SU-DHL-6 (cell line): ENCODE measurements around the gene ANTXRL.
"Not testable (repeated sequence)": the region's sequence is repeated elsewhere in the genome, so short reads cannot be mapped to it uniquely, and the experiment has no call there.

Source experiments
- H2AFZ ChIP-seq: fragments of 200-600 bp; sonication (generic); 2 replicates; pipeline ENCODE4 v1.6.1; 2014; ENCODE audit warnings: low read depth, mild to moderate bottlenecking, moderate library complexity, mixed read lengths, antibody characterized with exemption, low read length; ENCODE audit not compliant: severe bottlenecking
- H3F3A ChIP-seq: fragments of 200-600 bp; shearing (Covaris generic); 2 replicates; pipeline ENCODE4 v1.6.0; 2016; ENCODE audit warnings: antibody characterized with exemption, mild to moderate bottlenecking; ENCODE audit not compliant: insufficient read depth
- H3K27ac ChIP-seq: fragments of 200-600 bp; sonication (generic); 2 replicates; pipeline ENCODE4 v1.5.1; 2016; ENCODE audit warnings: low read depth, mild to moderate bottlenecking, low read length, moderate library complexity, mixed read lengths
- H3K27me3 ChIP-seq: fragments of 200-600 bp; sonication (generic), shearing (Covaris generic); 2 replicates; pipeline ENCODE4 v1.6.0; 2014; ENCODE audit warnings: mild to moderate bottlenecking, low read length
- H3K36me3 ChIP-seq: fragments of 200-600 bp; sonication (generic); 2 replicates; pipeline ENCODE4 v1.6.1; 2014; ENCODE audit warnings: mild to moderate bottlenecking, low read length, mixed read lengths
- H3K4me2 ChIP-seq: fragments of 300-600, 200-600 bp; shearing (Covaris generic), sonication (generic); 2 replicates; pipeline ENCODE4 v1.6.0; 2014; ENCODE audit warnings: low read length, low read depth, mild to moderate bottlenecking; ENCODE audit not compliant: poor library complexity, severe bottlenecking
- H3K4me3 ChIP-seq: fragments of 200-600 bp; sonication (generic); 2 replicates; pipeline ENCODE4 v1.5.1; 2014; ENCODE audit warnings: antibody characterized with exemption, low read length, mild to moderate bottlenecking, mixed read lengths; ENCODE audit not compliant: insufficient read depth, poor library complexity, severe bottlenecking
- H3K79me2 ChIP-seq: fragments of 200-600 bp; sonication (generic); 2 replicates; pipeline ENCODE4 v1.6.1; 2014; ENCODE audit warnings: mild to moderate bottlenecking, low read length, moderate library complexity; ENCODE audit not compliant: insufficient read depth
- H3K9ac ChIP-seq: fragments of 200-600 bp; sonication (generic); 2 replicates; pipeline ENCODE4 v1.7.0; 2014; ENCODE audit warnings: mild to moderate bottlenecking, low read length
- H3K9me2 ChIP-seq: fragments of 200-600 bp; sonication (generic); replicated peaks from 2 replicates; pipeline ENCODE4 v1.6.1; 2014; ENCODE audit warnings: low read length; ENCODE audit not compliant: insufficient read depth
- H3K9me3 ChIP-seq: fragments of 200-600 bp; sonication (generic); 2 replicates; pipeline ENCODE4 v1.6.1; 2014; ENCODE audit warnings: low read length, mixed read lengths; ENCODE audit not compliant: insufficient read depth
- H4K20me1 ChIP-seq: fragments of 200-600 bp; sonication (generic); 2 replicates; pipeline ENCODE4 v1.6.1; 2014; ENCODE audit warnings: low read depth, mild to moderate bottlenecking, antibody characterized with exemption, low read length, moderate library complexity, mixed read lengths
- CTCF ChIP-seq: fragments of 200-600 bp; sonication (generic); IDR thresholded peaks from one replicate; pipeline ENCODE4 v1.5.1; 2017; ENCODE audit warnings: antibody characterized with exemption, mild to moderate bottlenecking, low read length, moderate library complexity; ENCODE audit not compliant: insufficient read depth, poor library complexity, severe bottlenecking
- EZH2phosphoT487 ChIP-seq: fragments of 200-600 bp; sonication (generic), shearing (Covaris generic); conservative IDR thresholded peaks from 2 replicates; pipeline ENCODE4 v1.6.1; 2018; ENCODE audit warnings: mild to moderate bottlenecking, antibody characterized with exemption, low read length, moderate library complexity, mixed read lengths

The ANTXRL gene

GRCh38 chr10:46301721-46302479, 15.1 kb downstream of the ANTXRL start:
- Histone ChIP-seq H3K36me3 (no peaks in the 10 kb centered on the region), H3K79me2 (no peaks in the 10 kb centered on the region), H3K4me3 (no peak overlapping the region), H3K27ac (no peak overlapping the region), H3K9ac (no peak overlapping the region), H2AFZ (no peak overlapping the region), H3K9me2 (no peaks in the 10 kb centered on the region), H3K4me2 (no peak overlapping the region), H3K27me3 (no peaks in the 10 kb centered on the region), H4K20me1 (no peaks in the 10 kb centered on the region), H3F3A (no peaks in the 10 kb centered on the region), H3K9me3 (no peaks in the 10 kb centered on the region)
- TF ChIP-seq EZH2phosphoT487 (no peak), CTCF (no peak)

GRCh38 chr10:46302765-46303352, 16.1 kb downstream of the ANTXRL start:
- not testable (repeated sequence) for H2AFZ ChIP-seq, H3K79me2 ChIP-seq, H4K20me1 ChIP-seq, H3K27me3 ChIP-seq, H3F3A ChIP-seq, H3K36me3 ChIP-seq, H3K9me2 ChIP-seq, H3K9ac ChIP-seq, H3K9me3 ChIP-seq, H3K4me2 ChIP-seq, H3K4me3 ChIP-seq, H3K27ac ChIP-seq

- Histone ChIP-seq H3K9me3 (no peaks in the 10 kb centered on the region), H3F3A (no peaks in the 10 kb centered on the region), H3K27me3 (no peaks in the 10 kb centered on the region), H2AFZ (no peak overlapping the region), H3K4me3 (no peak overlapping the region), H3K27ac (no peak overlapping the region), H3K36me3 (no peaks in the 10 kb centered on the region), H4K20me1 (no peaks in the 10 kb centered on the region), H3K9me2 (no peaks in the 10 kb centered on the region), H3K79me2 (no peaks in the 10 kb centered on the region), H3K9ac (no peak overlapping the region), H3K4me2 (no peak overlapping the region)
- TF ChIP-seq CTCF (no peak), EZH2phosphoT487 (no peak)
These were observed 17.3 kb downstream of the ANTXRL start for GRCh38 chr10:46304062-46304461.

GRCh38 chr10:46304671-46305070, 17.9 kb downstream of the ANTXRL start:
- not testable (repeated sequence) for H3K9me3 ChIP-seq, H3F3A ChIP-seq, H3K27ac ChIP-seq, H3K27me3 ChIP-seq, H3K9ac ChIP-seq, H3K79me2 ChIP-seq, H4K20me1 ChIP-seq, H3K4me2 ChIP-seq, H3K36me3 ChIP-seq, H2AFZ ChIP-seq, H3K4me3 ChIP-seq, H3K9me2 ChIP-seq
